ENCODE data around the gene TTLL10. TPM values are rescaled to one million over a fixed set of nuclear protein-coding genes. Genes with fewer than 3 reads are reported as not detected.

Gene TTLL10
- total and polyA plus RNA-seq, 2 experiments from 2014 or later: not detected

GRCh38 chr1:1165900-1166421 lies 7.7 kb upstream of the TTLL10 start:
- no peaks in the 10 kb centered on the region for H3K4me1 ChIP-seq (ENCODE audit: insufficient read depth)
- no peak overlapping the region for H2AFZ ChIP-seq
- no peaks in the 10 kb centered on the region for H3K9me2 ChIP-seq (ENCODE audit: insufficient read depth)
- in situ Hi-C loops (cut with MboI): no loop called here
- no peak overlapping the region for H3K4me3 ChIP-seq
- no peak overlapping the region for H3K9ac ChIP-seq
- H3K27ac ChIP-seq: no peak overlapping the region
- no peak for TF ChIP-seq EZH2 (IDR thresholded peaks at IDR 0.05; ENCODE audit: insufficient read depth, poor library complexity, severe bottlenecking)
- TF ChIP-seq EZH2phosphoT487 (IDR thresholded peaks at IDR 0.05; ENCODE audit: insufficient read depth, low read depth): no peak
- H3K4me2 ChIP-seq (ENCODE audit: unreplicated experiment): no peak overlapping the region
- peaks cover 16% of the 10 kb centered on the region for H3K27me3 ChIP-seq (replicated peaks; ENCODE audit: insufficient read depth)
- no peaks in the 10 kb centered on the region for H3K79me2 ChIP-seq (ENCODE audit: insufficient read depth)
- no peak for DNase-seq
- no peaks in the 10 kb centered on the region for H3F3A ChIP-seq (ENCODE audit: insufficient read depth)
- 62 to 63% methylated on average over 19 to 23 of the region's 23 CpGs for WGBS, 2 experiments (ENCODE audit: low coverage in 1 of 2, low lambda C conversion rate in 2 of 2, missing lambda C conversion rate in 2 of 2)
- H4K20me1 ChIP-seq (ENCODE audit: insufficient read depth): no peaks in the 10 kb centered on the region
- H3K36me3 ChIP-seq (ENCODE audit: low read depth): no peaks in the 10 kb centered on the region
- no peaks in the 10 kb centered on the region for H3K9me3 ChIP-seq (ENCODE audit: low read depth)

- H3K9ac ChIP-seq: no peak overlapping the region
- WGBS, 2 experiments (ENCODE audit: low coverage in 1 of 2, low lambda C conversion rate in 2 of 2, missing lambda C conversion rate in 2 of 2): 62 to 64% methylated on average over 16 to 37 of the region's 44 CpGs
- H3K9me2 ChIP-seq (ENCODE audit: insufficient read depth): no peaks in the 10 kb centered on the region
- H3K36me3 ChIP-seq (ENCODE audit: low read depth): no peaks in the 10 kb centered on the region
- H4K20me1 ChIP-seq (ENCODE audit: insufficient read depth): no peaks in the 10 kb centered on the region
- no peak overlapping the region for H3K4me2 ChIP-seq (ENCODE audit: unreplicated experiment)
- no peak for TF ChIP-seq EZH2 (IDR thresholded peaks at IDR 0.05; ENCODE audit: insufficient read depth, poor library complexity, severe bottlenecking)
- no peak for TF ChIP-seq EZH2phosphoT487 (IDR thresholded peaks at IDR 0.05; ENCODE audit: insufficient read depth, low read depth)
- no peak overlapping the region for H2AFZ ChIP-seq
- no peak overlapping the region for H3K27ac ChIP-seq
- H3K9me3 ChIP-seq (ENCODE audit: low read depth): no peaks in the 10 kb centered on the region
- no peaks in the 10 kb centered on the region for H3K4me1 ChIP-seq (ENCODE audit: insufficient read depth)
- H3K4me3 ChIP-seq: no peak overlapping the region
- no peaks in the 10 kb centered on the region for H3K79me2 ChIP-seq (ENCODE audit: insufficient read depth)
- H3K27me3 ChIP-seq (replicated peaks; ENCODE audit: insufficient read depth): peaks cover 16% of the 10 kb centered on the region
- in situ Hi-C loops (cut with MboI): no loop called here
- H3F3A ChIP-seq (ENCODE audit: insufficient read depth): no peaks in the 10 kb centered on the region
- no peak for DNase-seq
Measured at GRCh38 chr1:1166642-1167397, 6.9 kb upstream of the TTLL10 start.

GRCh38 chr1:1167398-1167821 lies 6.3 kb upstream of the TTLL10 start:
- H3K27me3 ChIP-seq (replicated peaks; ENCODE audit: insufficient read depth): peaks cover 16% of the 10 kb centered on the region
- H3K79me2 ChIP-seq (ENCODE audit: insufficient read depth): no peaks in the 10 kb centered on the region
- no peak overlapping the region for H2AFZ ChIP-seq
- no peak for DNase-seq
- no peak overlapping the region for H3K4me3 ChIP-seq
- no peaks in the 10 kb centered on the region for H3K36me3 ChIP-seq (ENCODE audit: low read depth)
- no peaks in the 10 kb centered on the region for H4K20me1 ChIP-seq (ENCODE audit: insufficient read depth)
- H3F3A ChIP-seq (ENCODE audit: insufficient read depth): no peaks in the 10 kb centered on the region
- H3K9me3 ChIP-seq (ENCODE audit: low read depth): no peaks in the 10 kb centered on the region
- no peak overlapping the region for H3K27ac ChIP-seq
- in situ Hi-C loops (cut with MboI): no loop called here
- H3K9ac ChIP-seq: no peak overlapping the region
- TF ChIP-seq EZH2phosphoT487 (IDR thresholded peaks at IDR 0.05; ENCODE audit: insufficient read depth, low read depth): no peak
- TF ChIP-seq EZH2 (IDR thresholded peaks at IDR 0.05; ENCODE audit: insufficient read depth, poor library complexity, severe bottlenecking): no peak
- no peak overlapping the region for H3K4me2 ChIP-seq (ENCODE audit: unreplicated experiment)
- H3K9me2 ChIP-seq (ENCODE audit: insufficient read depth): no peaks in the 10 kb centered on the region
- no peaks in the 10 kb centered on the region for H3K4me1 ChIP-seq (ENCODE audit: insufficient read depth)
- 68 to 71% methylated on average over 17 to 20 of the region's 20 CpGs for WGBS, 2 experiments (ENCODE audit: low coverage in 1 of 2, low lambda C conversion rate in 2 of 2, missing lambda C conversion rate in 2 of 2)

- DNase-seq: no peak
- 66 to 75% methylated on average over 14 to 28 of the region's 36 CpGs for WGBS, 2 experiments (ENCODE audit: low coverage in 1 of 2, low lambda C conversion rate in 2 of 2, missing lambda C conversion rate in 2 of 2)
- Histone ChIP-seq H4K20me1 (ENCODE audit: insufficient read depth) (no peaks in the 10 kb centered on the region), H3K9ac (no peak overlapping the region), H3K9me2 (ENCODE audit: insufficient read depth) (no peaks in the 10 kb centered on the region), H3K27me3 (replicated peaks; ENCODE audit: insufficient read depth) (peaks cover 18% of the 10 kb centered on the region), H3K4me1 (ENCODE audit: insufficient read depth) (no peaks in the 10 kb centered on the region), H3K9me3 (ENCODE audit: low read depth) (no peaks in the 10 kb centered on the region), H3K36me3 (ENCODE audit: low read depth) (no peaks in the 10 kb centered on the region), H3K27ac (no peak overlapping the region), H3K4me2 (ENCODE audit: unreplicated experiment) (no peak overlapping the region), H3F3A (ENCODE audit: insufficient read depth) (no peaks in the 10 kb centered on the region), H3K4me3 (no peak overlapping the region), H2AFZ (no peak overlapping the region), H3K79me2 (ENCODE audit: insufficient read depth) (no peaks in the 10 kb centered on the region)
- TF ChIP-seq EZH2 (IDR thresholded peaks at IDR 0.05; ENCODE audit: insufficient read depth, poor library complexity, severe bottlenecking) (no peak), EZH2phosphoT487 (IDR thresholded peaks at IDR 0.05; ENCODE audit: insufficient read depth, low read depth) (no peak)
- in situ Hi-C loops (cut with MboI): no loop called here
Measured at GRCh38 chr1:1167841-1168450, 5.7 kb upstream of the TTLL10 start.

Measured in GM23248 (cell line).